AG08396 (cell line): Measurements from ENCODE around the gene NUDT5.
"Not testable (repeated sequence)": the region's sequence is repeated elsewhere in the genome, so short reads cannot be mapped to it uniquely, and the experiment has no call there.

Source experiments
- DNase-seq: peaks from one replicate; pipeline ENCODE4 v3.0.0; 2012; ENCODE audit warnings: low spot score, mixed read lengths

Gene NUDT5

DNA sequence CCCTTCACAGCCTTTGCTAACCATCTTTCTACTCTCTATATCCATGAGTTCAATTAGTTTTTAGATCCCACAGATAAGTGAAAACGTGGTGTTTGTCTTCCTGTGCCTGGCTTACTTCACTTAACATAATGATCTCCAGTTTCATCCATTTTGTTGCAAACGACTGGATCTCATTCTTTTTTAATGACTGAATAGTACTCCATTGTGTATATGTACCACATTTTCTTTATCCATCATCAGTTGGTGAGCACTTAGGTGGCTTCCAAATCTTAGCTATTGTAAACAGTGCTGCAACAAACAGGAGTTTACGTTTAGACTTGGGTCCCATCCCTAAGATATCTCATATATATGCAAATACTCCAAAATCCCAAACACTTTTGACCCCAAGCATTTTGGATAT, 9.4 kb upstream of the NUDT5 start:
- no peak for DNase-seq

DNA sequence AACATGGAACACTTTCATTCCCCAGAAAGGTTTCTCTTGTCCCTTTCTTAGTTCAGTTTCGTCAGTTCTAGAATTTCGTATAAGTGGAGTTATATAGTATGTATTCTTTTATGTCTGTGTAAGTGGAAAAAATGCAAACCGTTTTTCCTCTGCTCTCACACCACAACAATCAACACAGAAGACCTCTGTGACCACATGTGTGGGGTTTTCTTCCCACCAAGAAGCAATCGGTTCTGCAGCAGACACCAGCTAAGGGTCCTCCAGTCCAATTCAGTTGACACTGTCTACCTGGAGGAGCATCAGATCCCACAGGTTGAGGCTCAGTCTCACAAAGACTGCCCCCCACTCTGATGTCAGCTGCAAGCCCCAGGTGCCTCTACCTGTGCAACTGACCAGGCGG, 6.5 kb upstream of the NUDT5 start:
- DNase-seq: no peak

DNA sequence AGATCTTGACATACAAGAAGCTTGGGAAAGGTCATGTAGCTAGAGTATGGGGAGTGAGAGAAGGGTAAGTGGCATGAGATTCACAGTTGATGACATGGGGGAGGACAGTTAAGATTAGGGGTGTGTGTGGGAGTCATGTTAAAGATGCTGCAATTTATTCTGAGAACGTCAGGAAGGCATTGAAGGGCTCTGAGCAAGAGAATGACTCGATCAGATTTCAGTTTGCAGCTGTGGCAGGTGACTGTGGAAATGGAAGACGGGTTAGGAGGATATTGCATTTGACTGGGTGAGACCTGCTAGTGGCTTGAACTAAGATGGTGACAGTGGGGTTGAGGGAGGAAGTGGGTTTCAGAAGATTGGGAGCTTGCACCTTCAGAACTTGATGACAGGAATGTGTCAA, 5.9 kb upstream of the NUDT5 start:
- DNase-seq: no peak

DNA sequence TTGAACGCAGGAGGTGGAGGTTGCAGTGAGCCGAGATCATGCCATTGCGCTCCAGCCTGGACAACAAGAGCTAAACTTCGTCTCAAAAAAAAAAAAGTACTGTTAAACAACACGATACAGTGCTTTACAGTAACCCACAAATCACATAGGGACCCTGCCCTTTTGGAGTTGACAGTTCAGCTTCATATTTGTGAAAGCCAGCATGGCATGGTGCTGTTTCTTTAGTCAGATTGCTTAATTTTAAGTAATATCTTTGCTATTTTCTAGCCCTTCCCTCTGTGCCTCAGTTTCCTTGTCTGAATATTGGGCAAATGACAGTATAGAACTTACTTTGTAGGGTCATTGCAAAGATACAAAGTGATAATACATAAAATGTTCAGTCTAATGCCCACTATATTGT, 5.2 kb upstream of the NUDT5 start:
- DNase-seq: no peak

DNA sequence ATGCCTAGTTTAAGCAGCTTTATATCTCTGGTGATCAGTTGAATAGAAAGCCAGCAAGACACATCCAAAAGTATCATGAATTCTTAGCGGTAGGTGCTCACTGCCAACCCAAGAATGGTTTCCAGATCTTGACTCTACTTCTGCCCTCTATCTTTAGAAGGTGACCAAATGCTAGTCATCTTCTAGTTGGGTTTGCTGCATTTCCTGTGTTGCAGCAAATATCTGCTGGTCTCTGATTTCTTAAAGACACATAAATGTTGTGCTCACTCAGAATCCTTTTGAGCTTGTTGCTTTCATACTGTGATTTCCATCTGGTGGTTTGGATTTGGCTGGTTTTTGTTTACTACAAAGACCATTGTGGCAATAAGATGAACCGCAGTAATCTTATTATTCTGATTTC, 2.5 kb upstream of the NUDT5 start:
- DNase-seq: no peak

DNA sequence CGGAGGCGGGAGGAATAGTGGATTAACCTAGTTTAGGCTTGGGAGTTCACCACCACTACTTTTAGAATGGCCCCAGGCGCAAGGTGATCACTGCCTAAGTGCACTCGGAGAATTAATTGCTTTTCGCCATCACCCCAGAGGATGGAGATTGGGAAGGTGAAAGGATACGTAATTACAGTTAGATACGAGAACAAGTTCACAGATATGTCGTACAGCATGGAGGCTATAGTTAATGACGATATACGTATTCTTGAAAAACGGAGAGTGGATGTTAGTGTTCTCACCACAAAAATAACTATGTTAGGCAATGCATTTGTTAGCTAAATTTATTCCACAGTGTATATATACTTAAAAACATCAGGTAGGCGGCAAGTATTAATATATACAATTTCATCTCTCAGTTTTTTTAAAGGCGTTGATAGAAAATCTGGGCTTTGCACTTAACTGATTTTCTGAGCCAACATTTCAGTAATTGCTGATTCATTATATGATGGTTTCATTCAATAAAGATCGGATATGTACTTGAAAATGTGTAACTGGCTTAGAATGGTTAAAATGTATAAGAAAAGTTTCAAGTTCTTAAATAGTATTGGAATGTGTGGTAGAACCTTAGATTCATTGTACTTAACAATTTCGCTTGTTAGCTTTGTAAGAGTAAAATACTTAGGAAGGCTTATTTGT, 980 bp upstream of the NUDT5 start:
- DNase-seq: no peak

DNA sequence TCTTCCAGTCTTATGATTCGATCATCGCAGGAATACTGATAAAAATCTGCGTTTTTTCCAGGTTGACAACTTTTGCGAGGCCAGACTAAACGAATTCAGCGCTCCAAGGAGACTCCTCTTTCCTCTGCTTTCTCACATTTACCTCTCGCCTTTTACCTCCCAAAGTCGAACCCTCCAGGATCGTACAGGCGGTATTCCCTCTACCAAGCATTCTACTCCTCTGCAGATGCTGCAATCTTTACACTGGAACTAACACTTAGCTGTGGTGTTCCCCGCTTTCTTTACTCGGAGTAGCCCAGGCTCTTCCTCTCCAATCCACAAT, 449 bp downstream of the NUDT5 start:
- no peak for DNase-seq

DNA sequence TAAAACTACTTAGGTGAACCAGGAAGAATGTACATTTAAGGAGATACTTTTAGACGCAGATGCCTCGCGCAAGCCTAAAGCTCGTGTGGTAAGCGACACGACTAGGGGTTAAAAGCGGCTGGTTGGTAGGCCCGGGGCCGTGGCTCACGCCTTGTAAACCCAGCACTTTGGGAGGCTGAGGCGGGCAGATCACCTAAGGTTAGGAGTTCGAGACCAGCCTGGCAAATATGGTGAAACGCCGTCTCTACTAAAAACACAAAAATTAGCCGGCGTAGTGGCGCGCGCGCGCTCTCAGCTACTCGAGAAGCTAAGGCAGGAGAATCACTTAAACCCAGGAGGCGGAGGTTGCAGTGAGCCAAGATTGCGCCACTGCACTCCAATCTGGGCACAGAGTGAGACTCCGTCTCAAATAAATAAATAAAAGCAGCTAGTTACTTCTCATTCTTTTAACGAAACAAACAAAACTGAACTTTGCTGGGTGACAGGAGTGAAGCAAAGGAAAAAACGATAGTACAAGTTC, 879 bp downstream of the NUDT5 start:
- DNase-seq: no peak

DNA sequence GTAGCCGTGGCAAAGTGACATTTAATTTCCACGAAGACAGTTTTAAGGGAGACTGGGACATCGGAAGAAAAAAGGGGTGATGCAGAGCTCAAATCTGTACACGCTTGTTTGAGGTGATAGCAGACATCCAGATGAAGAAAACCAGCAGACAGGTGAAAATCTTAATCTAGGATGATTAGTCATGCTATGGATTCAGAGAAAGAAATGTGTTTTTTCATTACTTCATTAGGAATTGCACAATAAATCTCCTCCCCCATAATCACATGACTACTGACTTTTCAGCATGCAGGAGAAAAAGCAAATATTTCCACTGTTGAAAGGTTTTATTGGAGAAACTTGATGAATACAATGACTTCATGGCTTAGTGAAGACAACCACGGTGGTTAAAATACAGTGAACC, 2.5 kb downstream of the NUDT5 start:
- DNase-seq: peak; percentile 34

DNA sequence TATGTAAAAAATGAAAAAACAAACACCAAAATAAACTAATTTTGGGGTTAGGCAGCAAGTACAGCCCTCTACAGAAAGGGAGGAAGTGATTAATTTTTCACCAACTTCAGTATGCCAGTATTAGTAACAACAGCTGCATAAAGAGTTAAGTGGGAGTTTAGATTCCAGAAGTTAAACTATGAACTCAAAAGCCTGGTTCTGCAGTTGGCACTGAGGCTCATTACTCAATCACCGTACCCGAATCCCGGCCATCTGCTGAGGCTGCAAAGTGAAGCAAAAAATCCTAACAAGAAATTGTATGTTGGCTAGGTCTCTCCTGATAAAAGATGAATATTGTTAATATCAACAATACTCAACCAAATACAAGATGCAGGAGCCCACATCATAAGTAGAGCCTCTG, 4.0 kb downstream of the NUDT5 start:
- DNase-seq: no peak

DNA sequence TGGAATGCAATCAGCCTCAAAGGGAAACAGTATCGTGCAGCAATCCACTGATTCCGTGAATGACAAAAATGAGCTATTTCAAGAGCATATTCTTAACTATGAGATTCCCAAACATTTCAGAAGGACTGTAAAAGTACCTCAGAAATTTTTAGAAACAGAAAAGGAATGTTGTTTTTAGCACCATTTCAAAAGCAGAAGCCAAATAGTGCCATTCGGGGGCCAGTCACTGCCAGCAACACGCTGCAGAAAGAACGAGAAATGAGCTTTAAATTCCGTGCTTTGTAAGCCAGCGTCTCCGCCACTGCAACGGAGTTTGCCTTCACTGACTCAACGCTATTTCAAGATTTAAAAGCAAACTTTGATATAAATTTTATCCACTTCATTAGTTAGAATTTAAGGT, 6.3 kb downstream of the NUDT5 start:
- no peak for DNase-seq

DNA sequence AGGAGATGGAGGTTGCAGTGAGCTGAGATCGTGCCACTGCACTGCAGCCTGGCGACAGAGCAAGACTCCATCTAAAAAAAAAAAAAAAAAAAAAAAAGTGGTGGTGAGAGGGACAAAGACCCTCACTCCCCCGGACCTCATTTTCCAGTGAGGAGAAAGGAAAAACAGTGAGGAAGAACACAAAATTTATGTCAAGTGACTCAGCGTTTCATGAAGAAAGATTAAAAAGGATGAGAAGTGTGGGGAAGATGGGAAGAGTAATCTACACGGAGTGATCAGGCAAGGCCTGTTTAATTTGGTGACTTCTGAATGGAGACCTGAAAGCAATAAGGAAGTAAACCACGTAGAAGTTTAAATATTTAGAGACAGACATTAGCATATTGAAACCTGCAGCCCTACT, 7.0 kb downstream of the NUDT5 start:
- DNase-seq: no peak

DNA sequence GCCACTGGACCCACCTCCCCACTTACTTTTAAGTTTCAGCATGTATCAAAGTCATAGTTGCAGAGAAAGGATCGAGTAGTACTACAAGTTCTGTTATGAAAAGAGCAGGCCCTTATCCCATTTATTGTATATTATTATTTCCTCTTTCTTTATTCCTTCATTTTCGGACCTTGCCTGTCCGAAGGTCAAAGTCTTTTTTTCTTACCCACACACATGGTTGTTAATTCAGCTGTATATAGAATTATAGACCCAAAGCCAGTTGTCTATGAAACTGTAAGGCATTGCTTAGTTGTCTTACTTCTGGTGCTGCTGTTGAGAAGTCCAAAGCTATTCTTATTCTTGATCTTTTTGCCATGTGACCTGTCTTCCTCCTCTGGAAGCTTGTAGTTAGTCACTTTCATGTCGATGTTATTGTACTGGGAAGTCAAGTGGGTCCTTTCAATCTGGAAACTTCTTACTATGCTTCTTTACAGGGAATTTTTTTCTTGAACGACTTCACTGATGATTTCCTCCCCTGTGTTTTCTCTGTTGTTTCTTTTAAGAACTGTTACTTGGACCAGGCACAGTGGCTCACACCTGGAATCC, 8.3 kb downstream of the NUDT5 start:
- DNase-seq: no peak

DNA sequence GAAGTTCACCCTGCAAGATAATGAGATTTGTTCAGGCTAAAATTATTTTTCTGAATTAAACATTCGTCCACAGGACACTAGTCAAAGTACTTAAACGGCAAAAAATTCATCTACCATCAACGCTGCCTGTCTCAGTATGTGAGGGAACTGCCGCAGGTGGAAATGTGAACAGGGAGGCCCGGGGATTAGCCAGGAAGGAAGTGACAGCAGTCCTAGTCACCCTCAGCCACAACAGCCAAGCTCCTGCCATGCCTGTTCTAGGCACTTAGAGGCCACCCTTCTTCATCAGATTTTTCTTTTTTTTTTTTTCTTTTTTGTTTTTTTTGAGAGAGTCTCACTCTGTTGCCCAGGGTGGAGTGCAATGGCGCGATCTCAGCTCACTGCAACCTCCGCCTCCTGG, 9.4 kb downstream of the NUDT5 start:
- DNase-seq: no peak

DNA sequence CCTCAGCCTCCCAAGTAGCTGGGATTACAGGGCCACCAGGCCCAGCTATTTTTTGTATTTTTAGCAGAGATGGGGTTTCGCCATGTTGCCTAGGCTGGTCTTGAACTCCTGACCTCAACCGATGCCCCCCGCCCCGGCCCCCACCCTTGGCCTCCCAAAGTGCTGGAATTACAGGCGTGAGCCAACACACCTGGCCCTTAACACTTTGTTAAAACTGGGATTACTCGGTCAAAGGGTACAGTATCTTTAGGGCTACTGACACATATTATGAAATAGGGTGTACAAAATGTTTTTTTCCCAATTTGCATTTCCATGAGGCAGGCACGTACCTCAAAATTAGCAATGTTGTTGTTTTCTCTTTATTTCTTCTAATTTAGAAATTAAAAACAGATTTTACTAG, 11.5 kb downstream of the NUDT5 start:
- DNase-seq: no peak

DNA sequence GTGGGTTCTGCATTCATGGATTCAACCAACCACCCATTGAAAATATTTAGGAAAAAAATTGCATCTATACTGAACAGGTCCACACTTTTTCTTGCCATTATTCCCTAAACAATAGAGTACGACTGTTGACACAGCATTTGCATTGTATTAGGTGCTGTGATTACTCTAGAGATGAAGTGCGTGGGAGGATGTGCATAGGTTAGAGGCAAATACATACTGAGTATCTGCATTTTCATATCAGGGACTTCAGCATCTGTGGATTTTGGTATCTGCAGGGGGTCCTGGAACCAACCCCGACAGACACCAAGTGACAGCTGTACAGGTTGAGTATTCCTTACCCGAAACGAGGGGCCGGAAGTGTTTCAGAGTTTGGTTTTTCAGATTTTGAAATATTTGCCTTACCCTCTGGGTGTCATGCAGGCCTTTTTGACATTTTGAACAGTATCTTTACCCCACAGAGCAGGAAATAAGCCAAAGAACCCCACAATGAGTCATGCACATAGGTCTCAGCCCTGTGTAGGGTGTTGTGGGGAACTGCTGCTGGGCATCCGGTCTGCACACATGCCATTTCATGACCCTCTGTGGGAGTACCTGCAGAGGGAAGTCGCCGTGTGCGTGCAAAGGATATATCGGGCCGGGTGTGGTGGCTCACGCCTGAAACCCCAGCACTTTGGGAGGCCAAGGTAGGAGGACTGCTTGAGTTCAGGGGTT, 14.5 kb downstream of the NUDT5 start:
- no peak for DNase-seq

DNA sequence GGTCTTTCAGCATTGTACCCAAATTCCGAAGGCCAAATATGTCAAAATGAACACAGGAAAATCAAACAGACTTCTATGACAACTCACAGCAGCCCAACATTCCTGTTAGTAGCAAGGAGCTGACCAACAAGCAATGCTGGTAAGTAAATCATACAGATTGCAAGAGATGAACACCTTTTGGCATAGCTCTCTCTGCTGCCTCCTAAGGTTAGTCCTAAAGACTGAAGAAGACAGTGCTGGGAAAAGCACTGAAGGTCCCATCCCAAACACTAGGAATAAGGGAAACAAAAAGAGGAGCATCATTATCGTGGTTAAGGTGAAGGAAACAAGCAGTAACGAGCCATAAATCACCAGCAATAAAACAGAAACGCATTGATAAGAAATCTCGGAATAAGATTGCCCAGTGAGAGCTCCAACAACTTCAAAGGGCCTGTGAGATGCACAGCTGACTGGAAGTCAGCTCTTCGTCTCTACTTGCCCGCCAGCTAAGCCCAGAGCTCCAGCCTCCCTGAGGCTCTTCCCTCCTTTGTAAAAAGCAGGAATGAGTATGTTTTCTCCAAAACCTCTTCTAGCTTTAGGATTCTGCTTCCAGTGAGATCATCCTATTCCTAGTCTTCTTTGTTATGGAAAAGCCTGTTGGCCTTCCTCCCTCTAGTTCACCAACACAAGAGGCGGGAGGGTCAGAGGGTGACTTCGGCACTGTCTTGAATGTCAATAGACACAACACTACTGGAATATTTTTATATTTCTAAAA, 15.3 kb downstream of the NUDT5 start:
- DNase-seq: no peak

DNA sequence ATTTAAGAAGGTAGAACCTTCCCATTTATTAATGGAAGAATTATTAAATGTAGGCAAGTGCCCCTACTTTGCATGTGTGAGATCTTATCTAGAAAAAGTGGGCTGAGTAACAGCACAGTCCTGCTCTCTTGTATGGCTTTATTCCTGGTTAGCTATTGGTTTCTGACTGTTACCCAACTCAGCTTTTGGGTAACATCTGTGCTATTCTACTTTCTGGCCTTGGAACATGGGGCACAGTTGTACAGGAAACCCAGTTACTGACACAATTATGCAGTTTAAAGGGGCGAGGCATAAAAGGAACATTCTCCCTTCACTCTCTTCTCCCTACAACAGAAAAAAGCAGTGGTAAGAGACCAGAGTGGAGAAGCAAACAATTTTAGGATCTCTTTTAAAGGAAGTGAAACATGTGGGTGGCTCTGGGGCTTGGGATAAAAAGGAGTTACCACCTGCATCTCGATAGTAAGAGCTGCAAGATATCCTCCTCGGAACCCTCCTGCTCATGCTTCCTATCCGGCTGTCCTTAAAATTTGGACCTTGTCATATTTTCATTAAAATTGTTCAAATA, 16.0 kb downstream of the NUDT5 start:
- DNase-seq: no peak

DNA sequence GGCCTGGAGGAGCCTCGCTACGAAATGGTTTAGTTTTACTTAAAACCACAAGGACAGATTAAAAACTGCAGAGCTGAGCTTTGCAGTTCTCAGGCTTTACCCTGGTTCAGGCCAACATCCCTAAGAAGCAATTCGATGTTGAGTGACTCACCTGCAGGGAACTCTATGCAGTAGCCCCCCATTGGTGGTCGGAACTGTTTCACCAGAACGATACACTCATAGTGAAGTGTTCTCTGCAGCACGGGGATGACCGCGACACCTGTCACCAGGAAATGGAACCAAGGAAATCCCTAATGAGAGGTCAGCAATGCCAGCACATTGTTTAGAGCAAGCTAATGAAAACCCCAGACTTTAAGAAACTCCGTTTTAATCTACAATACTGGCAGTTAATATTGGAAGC, 18.0 kb downstream of the NUDT5 start:
- no peak for DNase-seq

DNA sequence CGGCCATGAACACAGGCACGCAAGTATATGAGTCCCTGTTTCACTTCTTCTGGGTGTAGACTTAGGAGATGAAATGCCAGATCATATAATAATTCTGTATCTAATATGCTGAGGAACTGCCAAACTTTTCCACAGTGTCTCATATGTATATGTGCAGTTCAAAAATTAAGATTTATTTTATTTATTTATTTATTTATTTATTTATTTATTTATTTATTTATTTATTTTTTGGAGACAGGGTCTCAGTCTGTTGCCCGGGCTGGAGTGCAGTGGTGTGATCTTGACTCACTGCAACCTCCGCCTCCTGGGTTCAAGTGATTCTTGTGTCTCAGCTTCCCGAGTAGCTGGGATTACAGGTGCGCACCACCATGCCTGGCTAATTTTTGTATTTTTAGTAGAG, 24.2 kb downstream of the NUDT5 start:
- DNase-seq: not testable (repeated sequence)

DNA sequence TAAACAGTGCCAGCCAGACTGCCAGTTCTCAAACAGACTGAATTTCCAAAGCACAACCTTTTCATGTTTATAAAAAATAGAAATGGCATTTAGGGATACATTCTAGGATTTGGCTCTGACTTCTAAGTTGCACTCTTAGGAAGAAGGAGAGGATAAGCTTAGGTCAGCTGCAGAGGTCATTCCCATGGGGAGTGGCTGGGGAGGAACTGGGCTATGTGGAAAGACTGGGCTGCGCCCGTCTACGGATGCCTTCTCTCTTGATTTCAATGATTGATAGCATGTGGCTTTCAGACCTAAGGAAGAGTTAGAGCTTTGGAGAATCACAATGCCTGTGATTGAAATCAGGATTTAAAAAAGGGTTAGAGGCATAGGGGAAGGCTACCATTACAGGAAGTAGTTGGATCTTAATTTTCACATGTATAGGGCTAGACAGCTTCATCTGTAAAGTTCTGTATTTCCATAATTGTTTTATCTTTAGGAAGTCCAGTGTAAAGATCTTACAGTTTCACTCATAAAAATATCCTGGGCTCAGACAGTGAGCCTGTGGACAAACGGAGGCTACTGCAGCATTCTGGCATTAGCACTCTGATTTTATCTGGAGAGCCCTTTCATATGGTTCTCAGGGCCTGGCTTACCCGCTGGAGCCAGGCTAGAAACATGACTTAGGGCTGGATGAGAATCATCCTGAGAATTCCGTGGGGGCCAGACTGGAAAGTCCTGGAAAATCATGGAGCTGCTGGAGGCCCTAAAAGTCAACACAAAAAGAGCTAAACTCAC, 29.5 kb downstream of the NUDT5 start:
- DNase-seq: no peak

DNA sequence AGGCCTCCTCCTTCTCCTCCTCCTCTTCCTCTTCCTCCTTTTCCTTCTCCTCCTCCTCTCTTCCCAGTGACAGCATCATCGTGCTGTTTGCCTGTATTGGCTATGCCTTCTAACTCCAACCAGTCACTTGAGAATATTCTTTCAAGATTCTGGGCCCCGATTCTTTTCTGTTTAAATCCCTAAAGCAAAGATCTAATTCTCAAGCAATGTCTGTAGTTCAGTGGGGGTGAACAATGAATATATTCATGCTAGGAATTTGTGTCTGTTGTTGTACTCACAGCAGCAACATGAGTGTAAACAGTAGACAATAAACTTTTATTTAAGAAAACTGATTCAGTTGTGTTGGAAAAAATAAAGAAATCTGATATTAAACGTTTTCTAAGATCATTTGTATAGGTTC, 30.7 kb downstream of the NUDT5 start:
- DNase-seq: no peak
